Measurements from ENCODE around the gene ECT2. TPM values are rescaled to one million over a fixed set of nuclear protein-coding genes. Genes with fewer than 3 reads are reported as not detected.
A peak's percentile ranks its signal among the peaks of the same experiment; 100 is the strongest.

The ECT2 gene
- total RNA-seq, 2 experiments from 2014 or later: 27.1 to 29.8 TPM

DNA sequence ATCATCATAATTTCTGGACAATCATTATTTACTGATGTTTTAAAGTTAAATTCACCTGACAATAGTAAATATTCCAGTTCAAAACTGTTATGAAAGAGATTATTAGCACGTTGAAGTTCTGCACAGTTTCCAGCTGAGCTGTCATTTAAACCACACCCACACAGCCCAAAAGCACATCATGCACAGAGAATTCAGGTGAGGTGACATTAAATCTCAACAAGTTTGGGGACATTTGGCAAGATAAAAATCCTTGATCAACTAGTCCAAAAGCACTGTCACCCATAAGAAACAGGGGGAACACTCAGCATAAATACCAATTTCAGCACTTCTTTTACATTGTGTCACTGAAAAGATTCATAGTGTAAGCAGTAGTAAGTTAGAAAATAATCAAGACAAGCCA is 46.5 kb upstream of the ECT2 start:
- ATAC-seq (no peak), DNase-seq (no peak)
- POLR2A ChIA-PET: no interaction called here
- intact Hi-C loops (cut with micrococcal nuclease): no loop called here
- Mint-ChIP-seq H3K36me3 (ENCODE audit: low read depth) (no peaks in the 10 kb centered on the region), H3K4me1 (ENCODE audit: low read depth) (peaks cover 5% of the 10 kb centered on the region), H3K4me3 (no peak overlapping the region), H3K27me3 (no peaks in the 10 kb centered on the region), H3K9me3 (no peaks in the 10 kb centered on the region), H3K27ac (no peak overlapping the region)
- TF ChIP-seq, protein P1, sequence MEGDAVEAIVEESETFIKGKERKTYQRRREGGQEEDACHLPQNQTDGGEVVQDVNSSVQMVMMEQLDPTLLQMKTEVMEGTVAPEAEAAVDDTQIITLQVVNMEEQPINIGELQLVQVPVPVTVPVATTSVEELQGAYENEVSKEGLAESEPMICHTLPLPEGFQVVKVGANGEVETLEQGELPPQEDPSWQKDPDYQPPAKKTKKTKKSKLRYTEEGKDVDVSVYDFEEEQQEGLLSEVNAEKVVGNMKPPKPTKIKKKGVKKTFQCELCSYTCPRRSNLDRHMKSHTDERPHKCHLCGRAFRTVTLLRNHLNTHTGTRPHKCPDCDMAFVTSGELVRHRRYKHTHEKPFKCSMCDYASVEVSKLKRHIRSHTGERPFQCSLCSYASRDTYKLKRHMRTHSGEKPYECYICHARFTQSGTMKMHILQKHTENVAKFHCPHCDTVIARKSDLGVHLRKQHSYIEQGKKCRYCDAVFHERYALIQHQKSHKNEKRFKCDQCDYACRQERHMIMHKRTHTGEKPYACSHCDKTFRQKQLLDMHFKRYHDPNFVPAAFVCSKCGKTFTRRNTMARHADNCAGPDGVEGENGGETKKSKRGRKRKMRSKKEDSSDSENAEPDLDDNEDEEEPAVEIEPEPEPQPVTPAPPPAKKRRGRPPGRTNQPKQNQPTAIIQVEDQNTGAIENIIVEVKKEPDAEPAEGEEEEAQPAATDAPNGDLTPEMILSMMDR (IDR thresholded peaks at IDR 0.05): no peak
- CTCF ChIA-PET: interaction anchor here (0.7 to 2.3 kb wide), 6 partner anchors 11 to 197 kb away, joined by 3 to 9 read pairs (median 5); no protein-coding TSS in a partner anchor

- intact Hi-C loops (cut with micrococcal nuclease): no loop called here
- Mint-ChIP-seq H3K27ac (no peak overlapping the region), H3K4me3 (no peak overlapping the region), H3K4me1 (ENCODE audit: low read depth) (peaks cover 16% of the 10 kb centered on the region), H3K27me3 (no peaks in the 10 kb centered on the region), H3K36me3 (ENCODE audit: low read depth) (no peaks in the 10 kb centered on the region), H3K9me3 (no peaks in the 10 kb centered on the region)
- CTCF ChIA-PET: interaction anchor here (1.2 to 2.3 kb wide), 4 partner anchors 12 to 38 kb away, joined by 4 to 9 read pairs (median 7); no protein-coding TSS in a partner anchor
- POLR2A ChIA-PET: interaction anchor here (0.9 kb wide), 1 partner anchor 13 kb away, joined by 3 read pairs; no protein-coding TSS in a partner anchor
- TF ChIP-seq, protein P1 (IDR thresholded peaks at IDR 0.05): no peak
- DNase-seq (no peak), ATAC-seq (no peak)
These were observed 45.4 kb upstream of the ECT2 start for GRCh38 chr3:172705170-172705569.

DNA sequence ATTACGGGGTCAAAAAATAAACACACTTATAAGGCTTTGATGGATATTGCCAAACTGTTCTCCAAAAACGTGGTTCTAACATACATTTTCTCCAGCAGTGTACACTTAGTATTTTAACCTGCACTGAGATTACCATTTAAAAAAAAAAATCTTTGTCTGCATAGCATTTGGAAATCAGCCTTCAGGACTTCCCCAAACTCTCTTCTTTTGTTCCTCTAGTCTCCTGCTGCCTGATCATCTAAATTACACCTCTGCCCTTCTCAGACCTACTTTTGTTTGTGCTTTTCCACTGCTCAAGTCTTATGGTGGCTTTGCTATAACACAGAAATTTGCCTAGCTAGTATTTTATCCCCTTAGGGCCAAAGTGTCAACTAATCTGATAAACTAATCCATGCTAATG is 43.5 kb upstream of the ECT2 start:
- H3K27me3 Mint-ChIP-seq: no peaks in the 10 kb centered on the region
- intact Hi-C loops (cut with micrococcal nuclease): no loop called here
- ATAC-seq (no peak), DNase-seq (no peak)
- TF ChIP-seq, protein P1 (IDR thresholded peaks at IDR 0.05): no peak
- H3K36me3 Mint-ChIP-seq (ENCODE audit: low read depth): no peaks in the 10 kb centered on the region
- H3K4me3 Mint-ChIP-seq: no peak overlapping the region
- ChIA-PET POLR2A (no interaction called here), CTCF (interaction anchor here (1.2 kb wide), 1 partner anchor 34 kb away, joined by 3 read pairs; no protein-coding TSS in a partner anchor)
- H3K4me1 Mint-ChIP-seq (ENCODE audit: low read depth): peaks cover 19% of the 10 kb centered on the region
- H3K9me3 Mint-ChIP-seq: no peaks in the 10 kb centered on the region
- H3K27ac Mint-ChIP-seq: no peak overlapping the region

- H3K9me3 Mint-ChIP-seq: no peaks in the 10 kb centered on the region
- no peaks in the 10 kb centered on the region for H3K27me3 Mint-ChIP-seq
- no peak overlapping the region for H3K27ac Mint-ChIP-seq
- no peak for DNase-seq
- H3K4me1 Mint-ChIP-seq (ENCODE audit: low read depth): peaks cover 19% of the 10 kb centered on the region
- H3K36me3 Mint-ChIP-seq (ENCODE audit: low read depth): no peaks in the 10 kb centered on the region
- POLR2A ChIA-PET: no interaction called here
- no peak for ATAC-seq
- CTCF ChIA-PET: interaction anchor here (1.2 kb wide), 1 partner anchor 35 kb away, joined by 3 read pairs; no protein-coding TSS in a partner anchor
- intact Hi-C loops (cut with micrococcal nuclease): no loop called here
- H3K4me3 Mint-ChIP-seq: no peak overlapping the region
- TF ChIP-seq, protein P1 (IDR thresholded peaks at IDR 0.05): no peak
These were observed 42.6 kb upstream of the ECT2 start for GRCh38 chr3:172707967-172708366.

DNA sequence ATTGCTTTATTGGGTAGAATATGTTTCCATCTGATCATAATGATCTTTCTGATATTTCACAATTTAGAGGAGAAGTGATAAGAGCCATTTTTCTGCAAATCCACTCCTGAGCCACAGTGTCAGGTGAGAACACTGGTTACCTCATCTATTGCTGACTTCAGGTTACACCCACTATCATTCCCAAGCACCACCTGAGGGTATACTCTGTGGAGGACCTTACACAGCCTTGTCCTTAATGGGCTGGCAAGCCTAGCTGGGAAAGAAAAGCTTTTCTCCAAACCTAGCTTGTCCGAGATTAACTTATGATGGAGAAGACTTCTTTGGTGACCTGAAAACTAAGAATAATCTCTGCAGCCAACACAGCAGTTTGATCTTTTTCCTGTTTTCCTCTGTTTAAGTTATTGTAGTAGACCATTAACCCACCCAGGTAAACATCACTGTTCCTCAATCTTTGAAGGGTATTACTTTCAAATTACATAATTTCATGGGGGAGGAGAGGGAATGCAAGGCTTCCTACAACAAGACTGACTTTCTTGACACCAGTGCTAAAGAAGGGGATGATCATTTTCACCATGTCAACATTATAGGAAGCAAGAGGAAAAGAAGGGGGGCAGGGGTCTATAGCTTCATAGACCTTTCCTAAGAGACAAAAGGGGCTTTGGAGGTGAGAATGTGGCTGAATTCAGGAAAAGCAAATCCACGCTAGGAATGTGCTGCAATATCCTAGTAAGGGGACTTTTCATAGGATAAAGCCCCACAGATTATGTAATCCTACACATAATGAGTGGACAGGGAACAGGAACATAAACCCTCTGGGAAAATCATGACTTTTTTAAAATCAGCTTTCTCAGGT is 41.4 kb upstream of the ECT2 start:
- Mint-ChIP-seq H3K27ac (no peak overlapping the region), H3K36me3 (ENCODE audit: low read depth) (no peaks in the 10 kb centered on the region), H3K9me3 (no peaks in the 10 kb centered on the region), H3K27me3 (no peaks in the 10 kb centered on the region), H3K4me3 (peak overlapping the region; percentile 89), H3K4me1 (ENCODE audit: low read depth) (peaks cover 19% of the 10 kb centered on the region)
- ATAC-seq (no peak), DNase-seq (no peak)
- POLR2A ChIA-PET: no interaction called here
- intact Hi-C loops (cut with micrococcal nuclease): no loop called here
- CTCF ChIA-PET: interaction anchor here (0.6 to 3.0 kb wide), 3 partner anchors 24 to 36 kb away, joined by 3 to 21 read pairs (median 3); no protein-coding TSS in a partner anchor
- TF ChIP-seq, protein P1 (IDR thresholded peaks at IDR 0.05): no peak
